Hindlimb muscle (tissue), 1 donor: ENCODE measurements around the gene IL3RA. TPM values are rescaled to one million over a fixed set of nuclear protein-coding genes. Genes with fewer than 3 reads are reported as not detected.
"Not testable (repeated sequence)": the region's sequence is repeated elsewhere in the genome, so short reads cannot be mapped to it uniquely, and the experiment has no call there.

Experiments used
- DNase-seq: peaks from one replicate; pipeline ENCODE4 v3.0.0-alpha.2; 2013
- polyA plus RNA-seq: library from polyadenylated mRNA; unstranded; fragments of 120-200 nt; gene quantifications from one replicate; pipeline ENCODE4 v1.2.1, GENCODE V29; 2013; ENCODE audit not compliant: insufficient read length

The IL3RA gene
- polyA plus RNA-seq, 1 donor, result 19.4 TPM

- DNase-seq, result not testable (repeated sequence)
Measured at GRCh38 chrX:1332433-1332832, 4.2 kb upstream of the IL3RA start.

GRCh38 chrX:1334854-1335253 is 1.7 kb upstream of the IL3RA start:
- DNase-seq, result no peak

- no peak for DNase-seq
Measured at GRCh38 chrX:1336948-1337779, 579 bp downstream of the IL3RA start.

- DNase-seq, result no peak
Measured at GRCh38 chrX:1341545-1342184, 5.1 kb downstream of the IL3RA start.

GRCh38 chrX:1349606-1350005 is 13.0 kb downstream of the IL3RA start:
- DNase-seq, result not testable (repeated sequence)

GRCh38 chrX:1351981-1352714 is 15.6 kb downstream of the IL3RA start:
- DNase-seq, result no peak

GRCh38 chrX:1354036-1355019 is 17.7 kb downstream of the IL3RA start:
- no peak for DNase-seq

- DNase-seq, result no peak
Measured at GRCh38 chrX:1355131-1356046, 18.8 kb downstream of the IL3RA start.

GRCh38 chrX:1357993-1358392 is 21.4 kb downstream of the IL3RA start:
- DNase-seq, result no peak

- no peak for DNase-seq
Measured at GRCh38 chrX:1358793-1359476, 22.4 kb downstream of the IL3RA start.

- no peak for DNase-seq
Measured at GRCh38 chrX:1359477-1359873, 22.9 kb downstream of the IL3RA start.

GRCh38 chrX:1360171-1360570 is 23.6 kb downstream of the IL3RA start:
- DNase-seq, result no peak

- DNase-seq, result no peak
Measured at GRCh38 chrX:1361275-1361674, 24.7 kb downstream of the IL3RA start.

GRCh38 chrX:1361910-1362309 is 25.3 kb downstream of the IL3RA start:
- no peak for DNase-seq

GRCh38 chrX:1366363-1366762 is 29.8 kb downstream of the IL3RA start:
- not testable (repeated sequence) for DNase-seq

- no peak for DNase-seq
Measured at GRCh38 chrX:1368385-1368698, 31.8 kb downstream of the IL3RA start.

- no peak for DNase-seq
Measured at GRCh38 chrX:1378306-1378759, 41.7 kb downstream of the IL3RA start.

- no peak for DNase-seq
Measured at GRCh38 chrX:1380672-1381233, 44.2 kb downstream of the IL3RA start.

- DNase-seq, result no peak
Measured at GRCh38 chrX:1384658-1385252, 48.2 kb downstream of the IL3RA start.
